ENCODE data around the gene SYCP1.

- no peak for TF ChIP-seq CTCF (conservative IDR thresholded peaks at IDR 0.05)
- TF ChIP-seq EZH2 (IDR thresholded peaks at IDR 0.05; ENCODE audit: low read depth), result no peak
Measured at GRCh38 chr1:114988095-114988494, 133.4 kb downstream of the SYCP1 start.

Measured in PC-9 (cell line).